ENCODE data around the gene TRIM22. TPM values are rescaled to one million over a fixed set of nuclear protein-coding genes. Genes with fewer than 3 reads are reported as not detected.
"Not testable (repeated sequence)": the region's sequence is repeated elsewhere in the genome, so short reads cannot be mapped to it uniquely, and the experiment has no call there.

Gene TRIM22
- total RNA-seq, 1 experiment from 2014 or later: not detected

DNA sequence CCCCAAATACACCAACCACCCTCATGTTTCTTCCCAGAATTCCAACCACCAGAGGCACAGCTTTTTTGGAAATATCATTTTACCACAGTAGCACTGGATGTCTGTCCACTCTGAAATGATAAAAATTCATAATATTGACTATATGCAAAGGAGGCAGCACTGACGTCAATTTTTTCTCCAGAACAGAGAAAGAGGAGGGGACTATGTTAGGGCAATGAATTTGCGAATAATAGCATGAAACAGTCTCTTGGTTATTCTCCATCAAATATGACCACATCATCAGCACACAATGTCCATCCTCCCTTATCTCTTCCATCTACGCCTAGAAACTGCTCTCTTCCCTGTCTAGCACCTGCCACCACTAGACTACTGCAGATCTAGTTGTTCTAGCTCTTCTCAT, 43.5 kb upstream of the TRIM22 start:
- BruUV-seq (replicated peaks): no TSS peak
- Histone ChIP-seq H3K27ac (ENCODE audit: low read length) (no peak overlapping the region), H3K4me2 (ENCODE audit: low read length) (no peak overlapping the region), H3K36me3 (ENCODE audit: low read depth, low read length) (no peaks in the 10 kb centered on the region), H2AFZ (ENCODE audit: low read length) (no peak overlapping the region), H3K9ac (ENCODE audit: low read length) (no peak overlapping the region), H3K9me2 (replicated peaks; ENCODE audit: low read length) (no peaks in the 10 kb centered on the region), H3K27me3 (ENCODE audit: low read length) (no peaks in the 10 kb centered on the region), H3K79me2 (ENCODE audit: low read length) (no peaks in the 10 kb centered on the region), H3K4me1 (ENCODE audit: insufficient read depth, low read length) (no peaks in the 10 kb centered on the region), H3K4me3 (ENCODE audit: low read length) (no peak overlapping the region), H3K9me3 (ENCODE audit: low read length) (no peaks in the 10 kb centered on the region), H4K20me1 (ENCODE audit: low read length) (no peaks in the 10 kb centered on the region), H3F3A (ENCODE audit: low read length, unreplicated experiment) (no peaks in the 10 kb centered on the region)
- ATAC-seq: no peak
- TF ChIP-seq CTCF (conservative IDR thresholded peaks at IDR 0.05; ENCODE audit: low read depth, low read length) (no peak), EZH2phosphoT487 (IDR thresholded peaks at IDR 0.05; ENCODE audit: borderline replicate concordance, low read length) (no peak), EZH2 (IDR thresholded peaks at IDR 0.05; ENCODE audit: low read length, unreplicated experiment) (no peak)
- intact Hi-C loops (cut with micrococcal nuclease): no loop called here
- POLR2A ChIA-PET (ENCODE audit: unreplicated experiment): no interaction called here
- no peak for DNase-seq
- CTCF ChIA-PET: no interaction called here

GRCh38 chr11:5655474-5655873, 34.1 kb upstream of the TRIM22 start:
- no peaks in the 10 kb centered on the region for H3K79me2 ChIP-seq (ENCODE audit: low read length)
- no TSS peak for BruUV-seq (replicated peaks)
- H3K9me3 ChIP-seq (ENCODE audit: low read length): no peaks in the 10 kb centered on the region
- H3K4me1 ChIP-seq (ENCODE audit: insufficient read depth, low read length): no peaks in the 10 kb centered on the region
- no peaks in the 10 kb centered on the region for H3K9me2 ChIP-seq (replicated peaks; ENCODE audit: low read length)
- no peak overlapping the region for H3K4me3 ChIP-seq (ENCODE audit: low read length)
- ATAC-seq (no peak), DNase-seq (no peak)
- H3K4me2 ChIP-seq (ENCODE audit: low read length): no peak overlapping the region
- POLR2A ChIA-PET (ENCODE audit: unreplicated experiment): no interaction called here
- no peak for TF ChIP-seq EZH2phosphoT487 (IDR thresholded peaks at IDR 0.05; ENCODE audit: borderline replicate concordance, low read length)
- no peak for TF ChIP-seq CTCF (conservative IDR thresholded peaks at IDR 0.05; ENCODE audit: low read depth, low read length)
- TF ChIP-seq EZH2 (IDR thresholded peaks at IDR 0.05; ENCODE audit: low read length, unreplicated experiment): no peak
- no peak overlapping the region for H2AFZ ChIP-seq (ENCODE audit: low read length)
- no peaks in the 10 kb centered on the region for H3F3A ChIP-seq (ENCODE audit: low read length, unreplicated experiment)
- no peaks in the 10 kb centered on the region for H4K20me1 ChIP-seq (ENCODE audit: low read length)
- CTCF ChIA-PET: no interaction called here
- no peak overlapping the region for H3K9ac ChIP-seq (ENCODE audit: low read length)
- intact Hi-C loops (cut with micrococcal nuclease): no loop called here
- no peak overlapping the region for H3K27ac ChIP-seq (ENCODE audit: low read length)
- no peaks in the 10 kb centered on the region for H3K27me3 ChIP-seq (ENCODE audit: low read length)
- H3K36me3 ChIP-seq (ENCODE audit: low read depth, low read length): no peaks in the 10 kb centered on the region

- DNase-seq; H3K4me3 ChIP-seq (ENCODE audit: low read length); BruUV-seq (replicated peaks); ATAC-seq; intact Hi-C loops (cut with micrococcal nuclease); H3K4me2 ChIP-seq (ENCODE audit: low read length); H2AFZ ChIP-seq (ENCODE audit: low read length); H4K20me1 ChIP-seq (ENCODE audit: low read length); CTCF ChIA-PET; H3K36me3 ChIP-seq (ENCODE audit: low read depth, low read length); H3K4me1 ChIP-seq (ENCODE audit: insufficient read depth, low read length); H3K9me2 ChIP-seq (replicated peaks; ENCODE audit: low read length); H3K9me3 ChIP-seq (ENCODE audit: low read length); POLR2A ChIA-PET (ENCODE audit: unreplicated experiment); H3K79me2 ChIP-seq (ENCODE audit: low read length); H3K27me3 ChIP-seq (ENCODE audit: low read length); H3K27ac ChIP-seq (ENCODE audit: low read length); H3F3A ChIP-seq (ENCODE audit: low read length, unreplicated experiment); H3K9ac ChIP-seq (ENCODE audit: low read length): not testable (repeated sequence)
Measured at GRCh38 chr11:5656956-5657355, 32.6 kb upstream of the TRIM22 start.

Data from PC-3 (cell line).